Upper lobe of left lung (tissue), 6 donors: ENCODE measurements around the gene IL17RE. TPM values are rescaled to one million over a fixed set of nuclear protein-coding genes. Genes with fewer than 3 reads are reported as not detected.

Experiments used
- ATAC-seq, 2 donors: fragments of 200-7000 bp; cut with Tn5 transposase; one replicate each; pipeline ENCODE4 v1.9.1; 2022; ENCODE audit warnings: mild to moderate bottlenecking in 2 of 2, moderate library complexity in 2 of 2; ENCODE audit not compliant: low FRiP score in 2 of 2
- DNase-seq, 2 donors: peaks; one replicate each; pipeline ENCODE4 v3.0.0-alpha.2; 2019 to 2020
- H3K27ac ChIP-seq, 4 donors: fragments of 200-600 bp; sonication (generic); one replicate each; pipeline ENCODE4 v1.5.1; 2016 to 2019
- H3K27me3 ChIP-seq, 4 donors: fragments of 200-600 bp; sonication (generic); one replicate each; pipeline ENCODE4 v1.5.1; 2017 to 2019
- H3K36me3 ChIP-seq, 4 donors: fragments of 200-600 bp; sonication (generic); one replicate each; pipeline ENCODE4 v1.5.1; 2016 to 2019
- H3K4me1 ChIP-seq, 4 donors: fragments of 200-600 bp; sonication (generic); one replicate each; pipeline ENCODE4 v1.5.1; 2018 to 2019
- H3K4me3 ChIP-seq, 4 donors: fragments of 200-600 bp; sonication (generic); one replicate each; pipeline ENCODE4 v1.5.1; 2017 to 2019; ENCODE audit warnings: mild to moderate bottlenecking in 2 of 4, moderate library complexity in 1 of 4
- H3K9me3 ChIP-seq, 4 donors: fragments of 200-600 bp; sonication (generic); one replicate each; pipeline ENCODE4 v1.5.1; 2018 to 2019
- CTCF ChIP-seq, 6 experiments: fragments of 450-650 bp in 4 of 6; fragments of 200-600 bp in 2 of 6; sonication (generic) in 2 of 6; IDR thresholded peaks; one replicate each; pipeline ENCODE4 v1.5.1; 2016 to 2019; ENCODE audit warnings: antibody characterized with exemption in 6 of 6
- EP300 ChIP-seq, 4 donors: sonication (generic); formaldehyde crosslinking; IDR thresholded peaks; one replicate each; pipeline ENCODE4 v1.5.1; 2017; ENCODE audit warnings: antibody characterized with exemption in 4 of 4, control low read depth in 2 of 4
- POLR2A ChIP-seq, 4 donors: fragments of 450-650 bp; IDR thresholded peaks; one replicate each; pipeline ENCODE4 v1.5.1; 2016 to 2017; ENCODE audit warnings: antibody characterized with exemption in 4 of 4, mild to moderate bottlenecking in 2 of 4
- POLR2AphosphoS5 ChIP-seq, 2 donors: sonication (generic); formaldehyde crosslinking; IDR thresholded peaks; one replicate each; pipeline ENCODE4 v1.5.1; 2017; ENCODE audit warnings: antibody characterized with exemption in 2 of 2
- WGBS, 2 donors: methylation state at CpG; one replicate each; pipeline ENCODE4 v1.1.5; 2017 to 2018; 5-methylcytosine and 5-hydroxymethylcytosine counted together
- total RNA-seq, 6 donors: library from RNA; depleted of rRNA in 4 of 6; stranded (reverse); fragments of >200 nt in 4 of 6; gene quantifications; one replicate each; pipeline versions ENCODE4 v1.1.0 to v1.2.1, GENCODE V29; 2016 to 2021
- donor health status: DM: no; HTN: no; CAD: no; lungs with moderate emphysema.
- donor health status: DM: no; HTN: yes; CAD: no; lungs with severe emphysema.

Gene IL17RE
- total RNA-seq, 6 donors from 2014 or later = 16.1 to 44.8 (median 27.0) TPM

GRCh38 chr3:9942164-9942563 lies 39.5 kb downstream of the IL17RE start:
- ATAC-seq = no peak
- WGBS, 2 donors = 77 to 78% methylated on average over 3 to 4 of the region's 4 CpGs
- no peak for DNase-seq

DNA sequence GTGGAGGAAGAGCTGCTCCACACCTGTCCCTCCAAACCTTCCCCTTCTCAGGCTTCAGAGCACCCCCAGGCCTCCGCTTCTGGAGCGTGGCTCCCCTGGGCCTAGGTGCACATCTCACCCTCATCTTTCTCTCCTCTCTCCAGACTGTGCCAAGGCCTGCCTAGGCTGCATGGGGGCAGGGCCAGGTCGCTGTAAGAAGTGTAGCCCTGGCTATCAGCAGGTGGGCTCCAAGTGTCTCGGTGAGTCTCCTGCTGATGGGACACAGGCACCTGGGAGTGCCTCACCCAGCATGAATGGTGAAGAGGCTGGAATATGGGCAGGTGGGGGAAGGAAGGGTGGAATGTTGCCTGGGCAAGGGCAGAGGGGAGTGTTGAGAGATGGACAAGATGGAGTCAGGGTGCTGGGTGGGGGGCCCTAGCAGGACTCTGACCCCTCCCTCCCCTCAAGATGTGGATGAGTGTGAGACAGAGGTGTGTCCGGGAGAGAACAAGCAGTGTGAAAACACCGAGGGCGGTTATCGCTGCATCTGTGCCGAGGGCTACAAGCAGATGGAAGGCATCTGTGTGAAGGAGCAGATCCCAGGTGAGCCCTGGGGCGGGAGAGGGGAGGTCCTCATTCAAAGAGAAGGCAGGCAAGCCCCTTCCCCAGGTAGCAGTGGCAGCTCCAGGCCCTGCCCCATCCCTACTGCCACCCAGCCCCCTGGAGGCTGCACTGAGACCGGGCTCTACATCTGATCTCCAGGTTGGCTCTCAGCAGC lies 40.5 kb downstream of the IL17RE start:
- WGBS, 2 donors = 91 to 95% methylated on average over 11 of the region's 11 CpGs
- DNase-seq = no peak
- TF ChIP-seq CTCF (IDR thresholded peaks at IDR 0.05) = no peak
- TF ChIP-seq POLR2A (IDR thresholded peaks at IDR 0.05) = no peak
- TF ChIP-seq EP300 (IDR thresholded peaks at IDR 0.05) = no peak
- no peak for TF ChIP-seq POLR2AphosphoS5 (IDR thresholded peaks at IDR 0.05)
- H3K4me1 ChIP-seq = peaks cover 3 to 20% (median 9%) of the 10 kb centered on the region in 4 donors
- H3K4me3 ChIP-seq = no peak overlapping the region
- H3K27ac ChIP-seq = no peak overlapping the region
- ATAC-seq = no peak
- no peaks in the 10 kb centered on the region for H3K9me3 ChIP-seq
- H3K27me3 ChIP-seq = no peaks in the 10 kb centered on the region
- H3K36me3 ChIP-seq = peaks cover 0 to 32% (median 17%) of the 10 kb centered on the region in 4 donors

More at GRCh38 chr3:9942164-9942563, 39.5 kb downstream of the IL17RE start:
- Histone ChIP-seq H3K4me1 (peaks cover 0 to 14% (median 3%) of the 10 kb centered on the region in 4 donors), H3K36me3 (peaks cover 0 to 41% (median 22%) of the 10 kb centered on the region in 4 donors), H3K27ac (peak overlapping the region in 1 of 4 donors; percentile 44), H3K27me3 (no peaks in the 10 kb centered on the region), H3K9me3 (no peaks in the 10 kb centered on the region), H3K4me3 (no peak overlapping the region)
- TF ChIP-seq EP300 (IDR thresholded peaks at IDR 0.05) = no peak

DNA sequence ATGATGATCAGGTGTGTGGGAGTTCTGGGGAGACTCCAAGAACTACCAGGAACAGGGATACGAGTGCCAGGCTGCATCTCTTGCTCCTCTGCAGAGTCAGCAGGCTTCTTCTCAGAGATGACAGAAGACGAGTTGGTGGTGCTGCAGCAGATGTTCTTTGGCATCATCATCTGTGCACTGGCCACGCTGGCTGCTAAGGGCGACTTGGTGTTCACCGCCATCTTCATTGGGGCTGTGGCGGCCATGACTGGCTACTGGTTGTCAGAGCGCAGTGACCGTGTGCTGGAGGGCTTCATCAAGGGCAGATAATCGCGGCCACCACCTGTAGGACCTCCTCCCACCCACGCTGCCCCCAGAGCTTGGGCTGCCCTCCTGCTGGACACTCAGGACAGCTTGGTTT lies 41.6 kb downstream of the IL17RE start:
- 67 to 91% methylated on average over 1 to 11 of the region's 11 CpGs for WGBS, 2 donors
- peaks cover 0 to 31% (median 16%) of the 10 kb centered on the region in 4 donors for H3K36me3 ChIP-seq

DNA sequence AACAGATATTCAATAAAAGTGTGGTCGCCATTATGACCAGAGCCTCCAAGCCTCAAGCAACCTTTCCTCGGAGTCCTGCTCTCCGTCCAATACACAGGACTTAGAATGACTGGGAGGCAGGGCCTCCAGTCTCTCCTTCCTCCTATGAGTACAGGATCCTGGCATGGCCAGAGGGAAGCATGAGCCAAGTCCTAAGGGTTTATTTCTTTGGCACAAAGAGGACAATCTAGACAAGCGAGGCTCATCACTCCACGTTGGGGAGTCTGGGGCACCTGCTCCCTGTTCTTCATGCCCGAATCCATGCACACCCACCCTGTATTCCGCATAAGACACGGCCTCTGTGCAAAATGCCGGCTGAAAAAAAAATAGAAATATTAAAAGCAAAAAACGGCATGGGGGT lies 42.7 kb downstream of the IL17RE start:
- ATAC-seq (no peak), DNase-seq (no peak)
- no peak overlapping the region for H3K4me3 ChIP-seq
- no peaks in the 10 kb centered on the region for H3K9me3 ChIP-seq
- H3K4me1 ChIP-seq = peaks cover 3 to 20% (median 9%) of the 10 kb centered on the region in 4 donors
- H3K36me3 ChIP-seq = peaks cover 0 to 31% (median 16%) of the 10 kb centered on the region in 4 donors
- peak overlapping the region in 1 of 4 donors; percentile 65 for H3K27ac ChIP-seq
- 87% methylated on average over 10 of the region's 10 CpGs for WGBS, 2 donors
- TF ChIP-seq POLR2AphosphoS5 (IDR thresholded peaks at IDR 0.05) (no peak), POLR2A (IDR thresholded peaks at IDR 0.05) (no peak), CTCF (IDR thresholded peaks at IDR 0.05) (no peak), EP300 (IDR thresholded peaks at IDR 0.05) (no peak)
- H3K27me3 ChIP-seq = no peaks in the 10 kb centered on the region

More for the DNA sequence above, 41.6 kb downstream of the IL17RE start:
- DNase-seq (no peak), ATAC-seq (no peak)
- H3K4me1 ChIP-seq = peaks cover 3 to 20% (median 9%) of the 10 kb centered on the region in 4 donors
- H3K27me3 ChIP-seq = no peaks in the 10 kb centered on the region
- no peak for TF ChIP-seq POLR2A (IDR thresholded peaks at IDR 0.05)
- no peak for TF ChIP-seq POLR2AphosphoS5 (IDR thresholded peaks at IDR 0.05)
- TF ChIP-seq EP300 (IDR thresholded peaks at IDR 0.05) = no peak
- TF ChIP-seq CTCF (IDR thresholded peaks at IDR 0.05) = no peak
- H3K9me3 ChIP-seq = no peaks in the 10 kb centered on the region
- H3K4me3 ChIP-seq = no peak overlapping the region
- H3K27ac ChIP-seq = no peak overlapping the region

- WGBS, 2 donors = 16 to 22% methylated on average over 11 to 23 of the region's 90 CpGs
- Histone ChIP-seq H3K4me3 (peak overlapping the region; percentile 53 to 71 (median 62)), H3K27me3 (no peaks in the 10 kb centered on the region), H3K9me3 (no peaks in the 10 kb centered on the region), H3K4me1 (peaks cover 4 to 21% (median 9%) of the 10 kb centered on the region in 4 donors), H3K27ac (peak overlapping the region; percentile 65 to 86 (median 73)), H3K36me3 (peaks cover 0 to 25% (median 10%) of the 10 kb centered on the region in 4 donors)
- DNase-seq (peak; percentile 94 to 98), ATAC-seq (peak; percentile 90 to 95)
- TF ChIP-seq POLR2A (IDR thresholded peaks at IDR 0.05) (peak in 3 of 4 donors; percentile 45 to 64 (median 54)), EP300 (IDR thresholded peaks at IDR 0.05) (peak in 1 of 4 donors; percentile 12), POLR2AphosphoS5 (IDR thresholded peaks at IDR 0.05) (peak; percentile 26 to 67), CTCF (IDR thresholded peaks at IDR 0.05) (peak; percentile 60 to 98 (median 94))
Observed at GRCh38 chr3:9946112-9947024, 43.7 kb downstream of the IL17RE start.
